HG03097 (cell line): ENCODE results near the gene TMIGD2.

Experiments
- ATAC-seq: cut with Tn5 transposase; IDR thresholded peaks from one replicate; pipeline ENCODE4 v1.9.1; 2021; ENCODE audit not compliant: unreplicated experiment, low FRiP score

Gene TMIGD2

GRCh38 chr19:4327252-4327876, 25.2 kb upstream of the TMIGD2 start:
- ATAC-seq: no peak

- no peak for ATAC-seq
Observed at GRCh38 chr19:4326837-4327251, 24.7 kb upstream of the TMIGD2 start.

GRCh38 chr19:4326215-4326836, 24.1 kb upstream of the TMIGD2 start:
- no peak for ATAC-seq

GRCh38 chr19:4324228-4324627, 22.0 kb upstream of the TMIGD2 start:
- ATAC-seq: no peak

GRCh38 chr19:4323692-4324091, 21.5 kb upstream of the TMIGD2 start:
- no peak for ATAC-seq

- ATAC-seq: no peak
Observed at GRCh38 chr19:4322942-4323665, 20.9 kb upstream of the TMIGD2 start.

GRCh38 chr19:4320419-4320818, 18.2 kb upstream of the TMIGD2 start:
- no peak for ATAC-seq

GRCh38 chr19:4319067-4319718, 17.0 kb upstream of the TMIGD2 start:
- ATAC-seq: no peak

- no peak for ATAC-seq
Observed at GRCh38 chr19:4318460-4318859, 16.3 kb upstream of the TMIGD2 start.

- ATAC-seq: no peak
Observed at GRCh38 chr19:4316956-4317355, 14.8 kb upstream of the TMIGD2 start.

GRCh38 chr19:4313847-4314490, 11.8 kb upstream of the TMIGD2 start:
- no peak for ATAC-seq

- no peak for ATAC-seq
Observed at GRCh38 chr19:4310247-4311121, 8.3 kb upstream of the TMIGD2 start.

GRCh38 chr19:4305659-4306058, 3.5 kb upstream of the TMIGD2 start:
- no peak for ATAC-seq

- no peak for ATAC-seq
Observed at GRCh38 chr19:4305257-4305612, 3.0 kb upstream of the TMIGD2 start.

GRCh38 chr19:4304538-4305256, 2.5 kb upstream of the TMIGD2 start, which contains the start of gene FSD1:
FSD1 (plus strand) TSS chr19:4304598; CDS start chr19:4304747, 149 bp downstream.
- no peak for ATAC-seq

- ATAC-seq: no peak
Observed at GRCh38 chr19:4303819-4304537, 1.8 kb upstream of the TMIGD2 start.

- no peak for ATAC-seq
Observed at GRCh38 chr19:4301590-4302242, 473 bp downstream of the TMIGD2 start.

- ATAC-seq: no peak
Observed at GRCh38 chr19:4300589-4300988, 1.6 kb downstream of the TMIGD2 start.
